ENCODE results near the gene GABARAP.

GABARAP gene

GRCh38 chr17:7239091-7240027 lies 2.9 kb downstream of the GABARAP start, which contains the start of gene PHF23:
TSS of gene PHF23 (minus strand) at chr17:7239457. CDS start at chr17:7239279, 178 bp downstream.
- peak; percentile 100 for DNase-seq (ENCODE audit: low spot score)

- DNase-seq (ENCODE audit: low spot score), result peak; percentile 39
Observed at GRCh38 chr17:7238420-7239090, 3.7 kb downstream of the GABARAP start.

GRCh38 chr17:7237761-7238419 lies 4.4 kb downstream of the GABARAP start:
- peak; percentile 51 for DNase-seq (ENCODE audit: low spot score)

- no peak for DNase-seq (ENCODE audit: low spot score)
Observed at GRCh38 chr17:7237266-7237760, 4.9 kb downstream of the GABARAP start.

- no peak for DNase-seq (ENCODE audit: low spot score)
Observed at GRCh38 chr17:7236808-7237207, 5.4 kb downstream of the GABARAP start.

- no peak for DNase-seq (ENCODE audit: low spot score)
Observed at GRCh38 chr17:7235693-7236665, 6.3 kb downstream of the GABARAP start.

- peak; percentile 95 for DNase-seq (ENCODE audit: low spot score)
Observed at GRCh38 chr17:7234083-7234951, 7.9 kb downstream of the GABARAP start, which contains the start of gene DVL2. TSS of gene DVL2 (minus strand) at chr17:7234517. CDS start at chr17:7234262, 255 bp downstream.

- no peak for DNase-seq (ENCODE audit: low spot score)
Observed at GRCh38 chr17:7233701-7234082, 8.6 kb downstream of the GABARAP start.

GRCh38 chr17:7232114-7232513 lies 10.1 kb downstream of the GABARAP start:
- no peak for DNase-seq (ENCODE audit: low spot score)

- no peak for DNase-seq (ENCODE audit: low spot score)
Observed at GRCh38 chr17:7229504-7229903, 12.7 kb downstream of the GABARAP start.

GRCh38 chr17:7228920-7229319 lies 13.3 kb downstream of the GABARAP start:
- no peak for DNase-seq (ENCODE audit: low spot score)

- no peak for DNase-seq (ENCODE audit: low spot score)
Observed at GRCh38 chr17:7226721-7227710, 15.2 kb downstream of the GABARAP start.

- no peak for DNase-seq (ENCODE audit: low spot score)
Observed at GRCh38 chr17:7225711-7226331, 16.4 kb downstream of the GABARAP start.

GRCh38 chr17:7224661-7225111 lies 17.6 kb downstream of the GABARAP start:
- no peak for DNase-seq (ENCODE audit: low spot score)

GRCh38 chr17:7224110-7224509 lies 18.1 kb downstream of the GABARAP start:
- no peak for DNase-seq (ENCODE audit: low spot score)

GRCh38 chr17:7223375-7223774 lies 18.9 kb downstream of the GABARAP start:
- DNase-seq (ENCODE audit: low spot score), result no peak

- no peak for DNase-seq (ENCODE audit: low spot score)
Observed at GRCh38 chr17:7222972-7223292, 19.3 kb downstream of the GABARAP start.

Data from globus pallidus (tissue), 1 donor.